Sciatic nerve (tissue), 2 donors: ENCODE data around the gene RAB31. TPM values are rescaled to one million over a fixed set of nuclear protein-coding genes. Genes with fewer than 3 reads are reported as not detected.
"Not testable (repeated sequence)": the region's sequence is repeated elsewhere in the genome, so short reads cannot be mapped to it uniquely, and the experiment has no call there.

Source experiments
- ATAC-seq: fragments of 200-7000 bp; cut with Tn5 transposase; one replicate; pipeline ENCODE4 v1.9.1; 2020; ENCODE audit warnings: mild to moderate bottlenecking, moderate library complexity
- DNase-seq: peaks from one replicate; pipeline ENCODE4 v3.0.0-alpha.2; 2020; ENCODE audit warnings: low spot score
- intact Hi-C: fragments of 100-400 bp; cut with DNase I; formaldehyde crosslinking; loops from one replicate; pipeline ENCODE4 v1.14.2; 2022
- total RNA-seq: library from RNA; stranded (reverse); fragmentation: NEBNext Ultra II Directional; extraction: Animal tissue kit (Norgen Biotek cat#: 25700); gene quantifications from one replicate; pipeline ENCODE4 v1.2.1, GENCODE V29; 2021
- donor health status: DM: no; HTN: no; CAD: no.
- donor health status: DM: no; HTN: no; CAD: no.

Gene RAB31, protein sequence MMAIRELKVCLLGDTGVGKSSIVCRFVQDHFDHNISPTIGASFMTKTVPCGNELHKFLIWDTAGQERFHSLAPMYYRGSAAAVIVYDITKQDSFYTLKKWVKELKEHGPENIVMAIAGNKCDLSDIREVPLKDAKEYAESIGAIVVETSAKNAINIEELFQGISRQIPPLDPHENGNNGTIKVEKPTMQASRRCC
- total RNA-seq = 53.4 TPM

DNA sequence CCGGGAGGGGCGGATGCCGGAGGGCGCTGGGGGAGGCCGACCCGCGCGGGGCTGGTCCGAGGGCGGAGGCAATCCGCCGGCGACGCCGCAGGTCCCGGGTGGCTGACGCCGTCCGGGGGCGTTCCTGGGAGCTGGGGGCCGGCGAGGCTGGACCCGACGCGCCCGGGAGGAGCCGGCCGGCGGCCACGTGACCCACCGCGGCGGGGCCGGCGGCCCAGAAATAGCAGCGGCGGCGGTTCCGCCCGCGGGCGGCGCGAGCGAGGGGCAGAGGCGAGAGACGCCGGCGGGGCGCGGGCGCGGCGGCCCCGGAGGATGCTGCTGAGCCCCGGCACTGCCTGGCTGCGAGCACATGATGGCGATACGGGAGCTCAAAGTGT lies at the start of gene RAB31:
RAB31 (plus strand) TSS at position 245 of the 377 bp plus-strand sequence; CDS start at position 350, 105 bp downstream.
- intact Hi-C loops = no loop called here
- peak; percentile 86 for DNase-seq
- ATAC-seq = peak; percentile 93

DNA sequence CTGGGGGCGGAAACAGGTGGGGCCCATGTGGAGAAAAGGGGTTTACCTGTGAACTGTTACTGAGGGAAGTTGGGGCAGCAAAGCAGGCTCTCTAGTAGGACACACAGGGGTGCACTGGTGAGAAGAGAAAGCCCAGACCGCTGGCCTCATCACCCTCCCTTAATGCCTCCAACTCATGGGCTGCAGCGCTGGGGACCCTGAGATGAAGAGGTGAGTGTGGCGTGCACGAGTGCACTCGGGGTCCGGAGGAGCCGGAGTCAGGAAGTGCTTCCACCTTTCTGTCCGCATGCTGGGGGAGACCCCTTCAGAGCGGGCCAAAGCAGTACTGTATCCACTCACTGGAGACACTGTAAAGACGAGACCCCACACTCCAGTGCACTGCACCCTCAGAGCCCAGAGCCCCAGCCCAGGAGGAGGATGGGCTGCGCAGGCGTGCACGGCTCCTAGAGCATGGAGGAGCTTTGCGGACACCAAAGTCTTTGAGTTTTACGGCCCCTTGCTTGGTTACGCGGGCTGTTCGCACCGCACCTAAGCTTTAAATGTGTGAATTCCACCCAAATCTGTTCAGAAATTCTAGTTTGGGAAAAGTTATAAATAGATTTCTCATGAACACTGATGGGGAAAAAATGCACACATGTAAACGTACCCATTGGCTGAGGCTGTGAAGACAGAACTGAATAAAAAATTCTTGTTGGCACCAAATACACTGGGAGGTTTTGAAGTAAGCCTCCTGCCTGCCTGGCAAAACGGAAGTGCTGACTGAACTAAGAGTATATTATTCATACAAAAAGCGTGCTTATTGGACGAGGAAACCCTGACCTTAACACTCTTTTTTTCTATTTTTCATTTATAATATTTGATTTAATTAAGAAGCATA lies 48.4 kb upstream of the RAB31 start:
- intact Hi-C loops = no loop called here
- no peak for ATAC-seq
- no peak for DNase-seq

- intact Hi-C loops = no loop called here
- no peak for ATAC-seq
- no peak for DNase-seq
These were observed 46.5 kb upstream of the RAB31 start for GRCh38 chr18:9661564-9661963.

- DNase-seq (no peak), ATAC-seq (no peak)
- intact Hi-C loops = no loop called here
These were observed 44.7 kb upstream of the RAB31 start for GRCh38 chr18:9663377-9663776.

- no peak for DNase-seq
- intact Hi-C loops = no loop called here
- ATAC-seq = no peak
These were observed 42.8 kb upstream of the RAB31 start for GRCh38 chr18:9665314-9665713.

- no peak for DNase-seq
- intact Hi-C loops = no loop called here
- no peak for ATAC-seq
These were observed 41.6 kb upstream of the RAB31 start for GRCh38 chr18:9666548-9666947.

DNA sequence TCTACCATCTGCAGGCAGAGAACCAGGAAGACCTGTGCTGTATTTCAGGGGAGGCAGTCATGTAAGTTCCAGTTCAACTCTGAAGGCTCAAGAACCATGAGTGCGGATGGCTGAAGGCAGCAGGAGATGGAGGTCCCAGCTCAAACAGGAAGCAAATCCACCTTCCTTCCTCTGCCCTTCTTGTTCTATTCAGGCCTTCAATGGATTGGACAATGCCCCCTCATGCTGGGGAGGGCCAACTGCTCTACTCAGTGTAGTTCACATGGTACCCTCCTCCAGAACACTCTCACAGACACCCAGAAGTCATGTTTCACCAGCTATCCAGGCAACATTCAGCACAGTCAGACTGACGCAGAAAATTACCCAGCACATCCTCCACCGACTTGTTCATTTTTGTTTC lies 39.1 kb upstream of the RAB31 start:
- intact Hi-C loops = no loop called here
- ATAC-seq (no peak), DNase-seq (no peak)

DNA sequence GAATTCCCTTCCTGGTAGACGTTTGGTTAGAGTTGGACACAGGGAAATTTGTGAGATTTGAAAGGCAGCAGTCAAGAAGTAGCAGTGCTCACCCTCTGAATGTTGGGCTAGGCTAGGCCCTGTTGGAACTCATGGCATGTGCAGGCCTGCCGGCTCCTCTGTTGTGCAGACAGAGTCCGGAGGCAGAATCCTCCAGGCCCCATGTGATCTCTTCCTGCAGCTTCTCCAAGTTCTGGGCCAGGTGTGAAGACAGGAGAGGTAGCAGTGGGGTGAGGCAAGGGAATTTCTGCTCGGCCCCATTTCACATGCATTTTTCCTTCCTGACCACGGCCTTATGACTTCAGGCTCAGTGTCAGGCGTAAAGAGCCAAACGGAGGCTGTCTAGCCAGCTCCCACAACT lies 36.9 kb upstream of the RAB31 start:
- no peak for DNase-seq
- intact Hi-C loops = no loop called here

GRCh38 chr18:9673296-9674251 lies 34.5 kb upstream of the RAB31 start:
- intact Hi-C loops = no loop called here
- ATAC-seq (peak; percentile 78), DNase-seq (no peak)

More for the DNA sequence above, 36.9 kb upstream of the RAB31 start:
- no peak for ATAC-seq

- ATAC-seq, intact Hi-C loops, DNase-seq: not testable (repeated sequence)
These were observed 29.9 kb upstream of the RAB31 start for GRCh38 chr18:9678216-9678615.

DNA sequence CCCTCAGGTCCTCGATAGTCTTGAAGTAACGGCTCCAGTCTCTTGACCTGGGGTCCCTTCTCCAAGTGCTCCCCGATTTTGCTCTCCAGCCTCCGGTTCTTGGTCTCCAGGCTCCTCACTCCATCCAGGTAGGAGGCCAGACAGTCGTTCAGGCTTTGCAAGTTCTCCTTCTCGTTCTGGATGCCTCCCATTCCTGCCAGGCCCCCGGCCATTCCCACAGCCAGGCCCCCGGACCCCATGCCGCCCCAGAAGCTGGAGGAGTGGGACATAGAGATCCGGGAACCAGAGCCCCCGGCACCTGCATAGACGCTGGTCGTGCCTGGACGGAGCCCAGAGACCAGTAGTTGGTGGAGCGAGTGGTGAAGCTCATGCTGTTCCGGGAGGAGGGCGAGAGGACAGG lies 29.0 kb upstream of the RAB31 start:
- ATAC-seq (no peak), DNase-seq (no peak)
- intact Hi-C loops = no loop called here

GRCh38 chr18:9681217-9681616 lies 26.9 kb upstream of the RAB31 start:
- DNase-seq = no peak
- no peak for ATAC-seq
- intact Hi-C loops = no loop called here

GRCh38 chr18:9682572-9682971 lies 25.5 kb upstream of the RAB31 start:
- ATAC-seq (no peak), DNase-seq (no peak)
- intact Hi-C loops = no loop called here

- intact Hi-C loops = no loop called here
- DNase-seq (no peak), ATAC-seq (peak; percentile 92)
These were observed 24.4 kb upstream of the RAB31 start for GRCh38 chr18:9683418-9684396.

GRCh38 chr18:9684881-9685614 lies 23.1 kb upstream of the RAB31 start:
- DNase-seq = no peak
- intact Hi-C loops = no loop called here
- peak; percentile 72 for ATAC-seq

DNA sequence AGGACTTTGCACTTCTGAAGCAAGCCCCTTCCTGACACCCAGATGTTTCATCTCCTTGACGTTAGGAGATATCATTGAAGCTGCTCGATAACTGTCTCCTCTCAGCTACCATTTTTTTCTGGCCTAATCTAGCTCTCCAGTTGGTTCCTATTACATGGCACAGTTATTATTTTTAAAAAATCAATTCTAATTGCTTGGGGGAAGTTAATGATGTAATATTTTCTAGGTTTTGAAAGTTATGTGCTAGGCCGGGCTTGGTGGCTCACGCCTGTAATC lies 22.5 kb upstream of the RAB31 start:
- intact Hi-C loops = no loop called here
- ATAC-seq (no peak), DNase-seq (no peak)

GRCh38 chr18:9688036-9688741 lies 19.9 kb upstream of the RAB31 start:
- DNase-seq = no peak
- no peak for ATAC-seq
- intact Hi-C loops = no loop called here
